Measurements from ENCODE around the gene MTUS2. TPM values are rescaled to one million over a fixed set of nuclear protein-coding genes. Genes with fewer than 3 reads are reported as not detected.

The MTUS2 gene
- total RNA-seq, 6 experiments from 2014 or later, result 0.07 to 0.15 (median 0.14) TPM; not detected in 1

DNA sequence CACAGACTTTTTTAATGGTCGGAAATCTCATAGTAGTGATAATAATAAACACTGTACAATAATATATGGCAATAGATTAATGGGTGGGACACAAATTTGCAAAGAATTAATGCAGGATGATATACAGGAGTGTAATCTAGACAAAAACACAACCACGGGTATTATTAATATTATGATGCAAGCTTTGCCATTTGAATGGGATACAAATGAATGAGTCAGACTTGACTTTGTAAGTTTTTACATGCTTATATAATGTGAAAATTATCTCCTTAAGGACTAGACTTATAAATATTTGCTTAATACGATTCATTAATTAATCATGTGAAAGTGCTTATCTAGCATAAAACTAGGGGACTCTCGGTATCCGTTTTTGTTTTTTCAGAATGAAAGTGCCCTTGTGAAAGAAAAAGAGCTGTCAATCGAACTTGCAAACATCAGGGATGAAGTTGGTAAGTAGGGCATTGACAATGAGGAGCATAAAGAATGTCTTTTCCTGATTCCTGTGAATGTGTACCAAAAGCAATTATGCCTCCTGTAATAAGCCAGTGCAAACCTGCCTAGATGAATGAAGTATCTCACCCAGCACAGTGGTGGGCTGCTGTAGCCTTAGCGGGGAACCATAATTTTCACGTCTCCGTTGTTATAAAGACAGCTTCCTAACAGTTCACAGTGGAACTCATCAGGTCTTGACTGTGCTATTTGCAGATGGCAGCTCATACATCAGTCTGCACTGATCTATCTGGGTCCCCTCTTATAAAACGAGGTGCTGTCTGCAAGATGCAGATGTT lies 619.7 kb downstream of the MTUS2 start:
- H3K9me3 Mint-ChIP-seq, result no peaks in the 10 kb centered on the region
- H3K36me3 Mint-ChIP-seq (ENCODE audit: low read depth), result no peaks in the 10 kb centered on the region
- H3K4me3 Mint-ChIP-seq, result no peak overlapping the region
- TF ChIP-seq, protein P1, sequence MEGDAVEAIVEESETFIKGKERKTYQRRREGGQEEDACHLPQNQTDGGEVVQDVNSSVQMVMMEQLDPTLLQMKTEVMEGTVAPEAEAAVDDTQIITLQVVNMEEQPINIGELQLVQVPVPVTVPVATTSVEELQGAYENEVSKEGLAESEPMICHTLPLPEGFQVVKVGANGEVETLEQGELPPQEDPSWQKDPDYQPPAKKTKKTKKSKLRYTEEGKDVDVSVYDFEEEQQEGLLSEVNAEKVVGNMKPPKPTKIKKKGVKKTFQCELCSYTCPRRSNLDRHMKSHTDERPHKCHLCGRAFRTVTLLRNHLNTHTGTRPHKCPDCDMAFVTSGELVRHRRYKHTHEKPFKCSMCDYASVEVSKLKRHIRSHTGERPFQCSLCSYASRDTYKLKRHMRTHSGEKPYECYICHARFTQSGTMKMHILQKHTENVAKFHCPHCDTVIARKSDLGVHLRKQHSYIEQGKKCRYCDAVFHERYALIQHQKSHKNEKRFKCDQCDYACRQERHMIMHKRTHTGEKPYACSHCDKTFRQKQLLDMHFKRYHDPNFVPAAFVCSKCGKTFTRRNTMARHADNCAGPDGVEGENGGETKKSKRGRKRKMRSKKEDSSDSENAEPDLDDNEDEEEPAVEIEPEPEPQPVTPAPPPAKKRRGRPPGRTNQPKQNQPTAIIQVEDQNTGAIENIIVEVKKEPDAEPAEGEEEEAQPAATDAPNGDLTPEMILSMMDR (IDR thresholded peaks at IDR 0.05), result no peak
- no peak for DNase-seq
- peaks cover 38% of the 10 kb centered on the region for H3K4me1 Mint-ChIP-seq (ENCODE audit: low read depth)
- H3K27ac Mint-ChIP-seq, result no peak overlapping the region
- H3K27me3 Mint-ChIP-seq (ENCODE audit: insufficient read depth), result peaks cover 19% of the 10 kb centered on the region

- TF ChIP-seq, protein P1 (IDR thresholded peaks at IDR 0.05), result no peak
These were observed 621.2 kb downstream of the MTUS2 start for GRCh38 chr13:29441306-29441705.

DNA sequence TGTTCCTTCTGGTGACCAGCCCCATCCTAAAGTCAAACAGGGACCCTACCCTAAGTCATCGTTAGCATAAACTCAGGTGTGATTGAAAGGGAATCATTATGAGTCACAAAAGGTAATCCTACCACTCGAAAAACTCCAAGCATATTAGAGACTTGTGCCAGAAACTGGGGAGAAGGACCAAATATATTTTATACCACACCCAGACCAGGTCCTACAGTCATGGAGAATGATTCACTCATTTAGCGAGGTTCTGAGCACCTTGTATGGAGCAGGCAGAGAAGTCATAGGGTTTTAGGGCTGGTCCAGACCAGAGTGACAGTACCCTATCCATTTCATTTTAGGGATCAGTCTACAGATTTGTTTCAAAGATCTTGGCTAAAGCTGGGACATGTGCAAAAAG lies 625.9 kb downstream of the MTUS2 start:
- TF ChIP-seq, protein P1 (IDR thresholded peaks at IDR 0.05), result no peak
- H3K4me3 Mint-ChIP-seq, result no peak overlapping the region

More at GRCh38 chr13:29441306-29441705, 621.2 kb downstream of the MTUS2 start:
- H3K36me3 Mint-ChIP-seq (ENCODE audit: low read depth), result no peaks in the 10 kb centered on the region
- H3K4me1 Mint-ChIP-seq (ENCODE audit: low read depth), result peaks cover 22% of the 10 kb centered on the region
- no peak overlapping the region for H3K4me3 Mint-ChIP-seq
- H3K9me3 Mint-ChIP-seq, result no peaks in the 10 kb centered on the region
- DNase-seq, result no peak
- H3K27ac Mint-ChIP-seq, result no peak overlapping the region
- peaks cover 29% of the 10 kb centered on the region for H3K27me3 Mint-ChIP-seq (ENCODE audit: insufficient read depth)

DNA sequence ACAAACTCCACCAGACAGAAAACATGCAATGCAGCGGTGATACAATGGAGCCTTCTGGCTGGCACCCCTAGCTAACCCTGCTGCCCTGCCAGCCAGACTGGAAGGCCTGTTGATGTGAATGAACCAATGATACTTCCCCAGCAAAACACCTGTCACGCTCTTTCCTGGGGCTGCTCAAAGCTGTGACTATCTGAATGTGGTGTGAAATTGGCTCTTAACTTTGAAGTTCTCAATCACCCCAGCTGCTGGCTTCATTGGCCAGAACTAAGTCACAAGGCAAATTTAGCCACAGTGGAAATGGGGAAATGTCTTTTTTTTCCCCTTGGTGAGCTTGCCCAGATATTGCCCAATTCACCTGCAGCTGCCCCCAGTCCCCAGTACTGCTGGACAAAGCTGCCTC lies 628.0 kb downstream of the MTUS2 start:
- Mint-ChIP-seq H3K4me3 (no peak overlapping the region), H3K27ac (no peak overlapping the region), H3K27me3 (ENCODE audit: insufficient read depth) (peaks cover 46% of the 10 kb centered on the region), H3K36me3 (ENCODE audit: low read depth) (no peaks in the 10 kb centered on the region), H3K4me1 (ENCODE audit: low read depth) (no peaks in the 10 kb centered on the region), H3K9me3 (no peaks in the 10 kb centered on the region)
- DNase-seq, result no peak
- TF ChIP-seq, protein P1 (IDR thresholded peaks at IDR 0.05), result no peak

More for the DNA sequence above, 625.9 kb downstream of the MTUS2 start:
- H3K27ac Mint-ChIP-seq, result no peak overlapping the region
- H3K4me1 Mint-ChIP-seq (ENCODE audit: low read depth), result no peaks in the 10 kb centered on the region
- H3K9me3 Mint-ChIP-seq, result no peaks in the 10 kb centered on the region
- no peak for DNase-seq
- no peaks in the 10 kb centered on the region for H3K36me3 Mint-ChIP-seq (ENCODE audit: low read depth)
- peaks cover 48% of the 10 kb centered on the region for H3K27me3 Mint-ChIP-seq (ENCODE audit: insufficient read depth)

DNA sequence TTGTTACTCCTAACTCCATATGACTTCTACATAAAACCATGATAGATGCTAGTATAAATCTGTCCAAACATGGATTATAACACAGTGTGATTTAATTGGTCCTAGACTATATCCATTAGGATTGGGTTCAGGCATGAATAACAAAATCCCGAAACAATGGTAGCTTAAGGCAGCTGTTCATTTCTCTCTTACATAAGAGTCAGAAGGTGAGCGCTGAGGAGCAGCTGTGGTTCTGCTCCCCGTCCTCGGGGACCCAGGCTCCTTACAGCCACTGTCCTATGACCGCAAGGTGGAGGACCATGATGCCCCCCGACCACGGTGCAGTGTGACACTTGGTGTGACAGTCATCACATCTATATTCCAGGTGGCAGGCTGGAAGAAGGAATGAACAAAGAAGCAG lies 629.6 kb downstream of the MTUS2 start:
- Mint-ChIP-seq H3K27me3 (ENCODE audit: insufficient read depth) (peaks cover 39% of the 10 kb centered on the region), H3K9me3 (no peaks in the 10 kb centered on the region), H3K36me3 (ENCODE audit: low read depth) (no peaks in the 10 kb centered on the region), H3K4me3 (no peak overlapping the region), H3K27ac (no peak overlapping the region), H3K4me1 (ENCODE audit: low read depth) (no peaks in the 10 kb centered on the region)
- TF ChIP-seq, protein P1 (IDR thresholded peaks at IDR 0.05), result no peak
- no peak for DNase-seq

Data from HFFc6 (cell line).